ENCODE results near the gene ATP2B3. TPM values are rescaled to one million over a fixed set of nuclear protein-coding genes. Genes with fewer than 3 reads are reported as not detected.

Gene ATP2B3
- total RNA-seq, 1 donor from 2014 or later, result 0.83 TPM

DNA sequence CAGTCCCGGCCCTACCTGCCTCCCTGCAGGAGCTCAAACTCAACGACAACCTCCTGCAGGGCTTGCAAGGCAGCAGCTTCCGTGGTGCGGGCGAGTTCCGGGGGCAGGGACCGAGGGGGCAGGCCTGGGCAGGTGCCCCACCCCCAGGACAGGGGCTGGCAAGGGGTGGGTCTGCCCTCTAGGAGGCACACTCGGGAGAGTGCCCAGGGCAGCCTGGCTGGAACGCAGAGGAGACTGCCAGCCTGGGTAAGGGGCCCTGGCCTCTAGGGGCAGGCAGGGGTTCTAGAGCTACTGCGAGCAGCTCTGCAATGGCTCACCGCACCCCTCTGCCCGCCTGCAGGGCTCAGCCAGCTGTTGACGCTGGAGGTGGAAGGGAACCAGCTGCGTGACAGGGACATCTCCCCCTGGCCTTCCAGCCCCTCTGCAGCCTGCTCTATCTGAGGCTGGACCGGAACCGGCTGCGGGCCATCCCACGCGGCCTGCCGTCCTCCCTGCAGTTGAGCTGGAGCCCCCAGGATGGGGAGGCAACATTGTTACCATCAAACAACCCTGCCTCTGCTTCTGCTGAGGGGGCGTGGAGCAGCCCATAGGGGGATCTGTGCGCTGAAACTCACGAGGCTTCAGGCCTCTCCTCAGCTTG, 34.9 kb upstream of the ATP2B3 start:
- Mint-ChIP-seq H3K9me3 (no peaks in the 10 kb centered on the region), H3K4me3 (no peak overlapping the region), H3K36me3 (no peaks in the 10 kb centered on the region), H3K27me3 (ENCODE audit: low read depth) (no peaks in the 10 kb centered on the region), H3K27ac (no peak overlapping the region), H3K4me1 (peaks cover 9% of the 10 kb centered on the region)
- DNase-seq (ENCODE audit: low spot score in 2 of 2, unreplicated experiment in 2 of 2), result no peak
- no peak for TF ChIP-seq CTCF (IDR thresholded peaks at IDR 0.05; ENCODE audit: unreplicated experiment)

- H3K27ac Mint-ChIP-seq, result no peak overlapping the region
These were observed 31.9 kb upstream of the ATP2B3 start for GRCh38 chrX:153485396-153486080.

GRCh38 chrX:153486171-153486570, 31.3 kb upstream of the ATP2B3 start:
- H3K4me1 Mint-ChIP-seq, result peaks cover 11% of the 10 kb centered on the region
- H3K4me3 Mint-ChIP-seq, result no peak overlapping the region
- no peak for TF ChIP-seq CTCF (IDR thresholded peaks at IDR 0.05; ENCODE audit: unreplicated experiment)
- H3K27me3 Mint-ChIP-seq (ENCODE audit: low read depth), result no peaks in the 10 kb centered on the region
- no peaks in the 10 kb centered on the region for H3K9me3 Mint-ChIP-seq
- DNase-seq (ENCODE audit: low spot score in 2 of 2, unreplicated experiment in 2 of 2), result no peak
- no peak overlapping the region for H3K27ac Mint-ChIP-seq
- H3K36me3 Mint-ChIP-seq, result no peaks in the 10 kb centered on the region

More at GRCh38 chrX:153485396-153486080, 31.9 kb upstream of the ATP2B3 start:
- no peaks in the 10 kb centered on the region for H3K9me3 Mint-ChIP-seq
- no peak for TF ChIP-seq CTCF (IDR thresholded peaks at IDR 0.05; ENCODE audit: unreplicated experiment)
- H3K36me3 Mint-ChIP-seq, result no peaks in the 10 kb centered on the region
- H3K4me3 Mint-ChIP-seq, result no peak overlapping the region
- no peak for DNase-seq (ENCODE audit: low spot score in 2 of 2, unreplicated experiment in 2 of 2)
- H3K4me1 Mint-ChIP-seq, result peaks cover 7% of the 10 kb centered on the region
- H3K27me3 Mint-ChIP-seq (ENCODE audit: low read depth), result no peaks in the 10 kb centered on the region

GRCh38 chrX:153487590-153488071, 29.8 kb upstream of the ATP2B3 start:
- H3K27me3 Mint-ChIP-seq (ENCODE audit: low read depth), result no peaks in the 10 kb centered on the region
- no peak overlapping the region for H3K27ac Mint-ChIP-seq
- H3K9me3 Mint-ChIP-seq, result no peaks in the 10 kb centered on the region
- no peak for DNase-seq (ENCODE audit: low spot score in 2 of 2, unreplicated experiment in 2 of 2)
- no peak for TF ChIP-seq CTCF (IDR thresholded peaks at IDR 0.05; ENCODE audit: unreplicated experiment)
- peaks cover 14% of the 10 kb centered on the region for H3K4me1 Mint-ChIP-seq
- no peak overlapping the region for H3K4me3 Mint-ChIP-seq
- H3K36me3 Mint-ChIP-seq, result no peaks in the 10 kb centered on the region

DNA sequence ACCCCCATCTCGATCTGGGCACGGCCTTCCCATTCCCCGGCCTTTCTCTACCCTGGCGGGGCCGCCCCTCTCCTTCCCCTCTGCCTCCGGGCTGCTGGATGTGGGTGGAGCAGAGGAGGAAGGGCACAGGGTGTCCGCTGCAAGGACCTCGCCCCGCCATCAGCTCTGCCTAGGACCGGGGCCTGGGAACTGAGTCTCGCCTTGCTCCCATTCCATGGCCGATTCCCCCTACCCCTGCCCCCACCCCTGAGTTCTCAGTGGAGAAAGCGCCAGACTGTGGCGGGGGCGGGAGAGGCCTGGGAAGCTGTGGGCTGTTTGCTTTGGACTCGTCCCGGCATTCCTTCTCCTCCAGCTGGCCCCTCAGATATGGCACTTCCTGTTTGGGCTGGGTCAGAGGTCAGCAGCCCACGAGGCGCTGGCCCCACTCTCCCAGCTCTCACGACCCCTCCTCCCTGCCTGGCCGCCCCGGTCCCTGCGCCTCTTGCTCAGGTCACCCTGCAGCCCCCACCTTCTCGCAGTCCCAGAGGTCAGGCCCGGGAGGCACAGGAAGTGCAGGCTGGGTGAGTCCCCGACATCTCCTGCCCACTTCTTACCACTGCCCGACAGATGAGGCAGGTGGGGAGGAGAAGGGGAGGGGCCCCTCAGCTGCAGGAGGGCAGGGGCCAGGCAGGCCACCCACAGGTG, 29.1 kb upstream of the ATP2B3 start:
- TF ChIP-seq CTCF (IDR thresholded peaks at IDR 0.05; ENCODE audit: unreplicated experiment), result no peak
- Mint-ChIP-seq H3K27ac (peak overlapping the region; percentile 69), H3K9me3 (no peaks in the 10 kb centered on the region), H3K36me3 (no peaks in the 10 kb centered on the region), H3K4me1 (peaks cover 14% of the 10 kb centered on the region), H3K27me3 (ENCODE audit: low read depth) (no peaks in the 10 kb centered on the region), H3K4me3 (no peak overlapping the region)
- no peak for DNase-seq (ENCODE audit: low spot score in 2 of 2, unreplicated experiment in 2 of 2)
